COLO668 (cell line): ENCODE results near the gene FER.
"Not testable (repeated sequence)": the region's sequence is repeated elsewhere in the genome, so short reads cannot be mapped to it uniquely, and the experiment has no call there.

ENCODE experiments used
- DNase-seq: peaks from one replicate; lab custom pipeline; 2025; ENCODE audit not compliant: unreplicated experiment; lab: John Stamatoyannopoulos, UW

Gene FER

GRCh38 chr5:108869066-108869465 is 121.4 kb downstream of the FER start:
- no peak for DNase-seq

GRCh38 chr5:108876451-108876850 is 128.8 kb downstream of the FER start:
- no peak for DNase-seq

- DNase-seq, result no peak
These were observed 131.1 kb downstream of the FER start for GRCh38 chr5:108878756-108879155.

- no peak for DNase-seq
These were observed 133.4 kb downstream of the FER start for GRCh38 chr5:108881133-108881532.

- no peak for DNase-seq
These were observed 137.0 kb downstream of the FER start for GRCh38 chr5:108884736-108885135.

- DNase-seq, result no peak
These were observed 150.6 kb downstream of the FER start for GRCh38 chr5:108898257-108898656.

- DNase-seq, result no peak
These were observed 151.0 kb downstream of the FER start for GRCh38 chr5:108898707-108899106.

GRCh38 chr5:108899244-108899643 is 151.5 kb downstream of the FER start:
- DNase-seq, result not testable (repeated sequence)

GRCh38 chr5:108900668-108901067 is 153.0 kb downstream of the FER start:
- no peak for DNase-seq

- no peak for DNase-seq
These were observed 158.1 kb downstream of the FER start for GRCh38 chr5:108905805-108906204.

GRCh38 chr5:108910627-108911026 is 162.9 kb downstream of the FER start:
- no peak for DNase-seq

- DNase-seq, result no peak
These were observed 163.4 kb downstream of the FER start for GRCh38 chr5:108911055-108911454.

- DNase-seq, result no peak
These were observed 169.9 kb downstream of the FER start for GRCh38 chr5:108917596-108917995.

- DNase-seq, result no peak
These were observed 172.1 kb downstream of the FER start for GRCh38 chr5:108919591-108920326.

GRCh38 chr5:108924457-108924961 is 176.8 kb downstream of the FER start:
- no peak for DNase-seq

GRCh38 chr5:108925073-108925472 is 177.4 kb downstream of the FER start:
- no peak for DNase-seq

- DNase-seq, result no peak
These were observed 182.4 kb downstream of the FER start for GRCh38 chr5:108930107-108930506.

- no peak for DNase-seq
These were observed 187.9 kb downstream of the FER start for GRCh38 chr5:108935611-108936010.

- DNase-seq, result no peak
These were observed 189.5 kb downstream of the FER start for GRCh38 chr5:108937221-108937620.

- DNase-seq, result no peak
These were observed 192.8 kb downstream of the FER start for GRCh38 chr5:108940506-108940905.

GRCh38 chr5:108941746-108942145 is 194.0 kb downstream of the FER start:
- DNase-seq, result no peak

- no peak for DNase-seq
These were observed 195.0 kb downstream of the FER start for GRCh38 chr5:108942701-108943100.

GRCh38 chr5:108945094-108945493 is 197.4 kb downstream of the FER start:
- no peak for DNase-seq
